Adipocyte (in vitro differentiated cells): Measurements from ENCODE around the gene SRRM1.
"Not testable (repeated sequence)": the region's sequence is repeated elsewhere in the genome, so short reads cannot be mapped to it uniquely, and the experiment has no call there.

Experiments
- DNase-seq: peaks from one replicate; pipeline ENCODE4 v3.0.0-alpha.2; 2015; ENCODE audit warnings: low read depth
- H3K27me3 ChIP-seq: replicated peaks from 2 replicates; pipeline ENCODE4 v1.7.0; 2013; ENCODE audit warnings: mild to moderate bottlenecking, low read length, moderate library complexity; ENCODE audit not compliant: control insufficient read depth, insufficient read depth
- H3K36me3 ChIP-seq: 2 replicates; pipeline ENCODE4 v1.7.0; 2013; ENCODE audit warnings: low read length, mild to moderate bottlenecking, moderate library complexity; ENCODE audit not compliant: control insufficient read depth, insufficient read depth, severe bottlenecking
- H3K4me1 ChIP-seq: 2 replicates; pipeline ENCODE4 v1.7.0; 2013; ENCODE audit warnings: mild to moderate bottlenecking, low read length, moderate library complexity; ENCODE audit not compliant: control insufficient read depth, insufficient read depth
- H3K4me3 ChIP-seq: 2 replicates; pipeline ENCODE4 v1.7.0; 2013; ENCODE audit warnings: mild to moderate bottlenecking, low read length, moderate library complexity
- H3K9ac ChIP-seq: 2 replicates; pipeline ENCODE4 v1.7.0; 2013; ENCODE audit warnings: mild to moderate bottlenecking, low read length, moderate library complexity
- H3K9me3 ChIP-seq: 2 replicates; pipeline ENCODE4 v1.7.0; 2013; ENCODE audit warnings: mild to moderate bottlenecking, low read length, moderate library complexity; ENCODE audit not compliant: control insufficient read depth

SRRM1 gene

GRCh38 chr1:24722073-24723035, 79.3 kb downstream of the SRRM1 start:
- H3K27me3 ChIP-seq, DNase-seq, H3K9me3 ChIP-seq, H3K4me3 ChIP-seq, H3K36me3 ChIP-seq, H3K9ac ChIP-seq: not testable (repeated sequence)
- peaks cover 33% of the 10 kb centered on the region for H3K4me1 ChIP-seq
